HG03457 (cell line): ENCODE results near the gene ATP13A3.
"Not testable (repeated sequence)": the region's sequence is repeated elsewhere in the genome, so short reads cannot be mapped to it uniquely, and the experiment has no call there.

Experiments used
- ATAC-seq: cut with Tn5 transposase; IDR thresholded peaks from one replicate; pipeline ENCODE4 v1.9.1; 2021; ENCODE audit warnings: moderate number of reproducible peaks; ENCODE audit not compliant: unreplicated experiment

ATP13A3 gene

DNA sequence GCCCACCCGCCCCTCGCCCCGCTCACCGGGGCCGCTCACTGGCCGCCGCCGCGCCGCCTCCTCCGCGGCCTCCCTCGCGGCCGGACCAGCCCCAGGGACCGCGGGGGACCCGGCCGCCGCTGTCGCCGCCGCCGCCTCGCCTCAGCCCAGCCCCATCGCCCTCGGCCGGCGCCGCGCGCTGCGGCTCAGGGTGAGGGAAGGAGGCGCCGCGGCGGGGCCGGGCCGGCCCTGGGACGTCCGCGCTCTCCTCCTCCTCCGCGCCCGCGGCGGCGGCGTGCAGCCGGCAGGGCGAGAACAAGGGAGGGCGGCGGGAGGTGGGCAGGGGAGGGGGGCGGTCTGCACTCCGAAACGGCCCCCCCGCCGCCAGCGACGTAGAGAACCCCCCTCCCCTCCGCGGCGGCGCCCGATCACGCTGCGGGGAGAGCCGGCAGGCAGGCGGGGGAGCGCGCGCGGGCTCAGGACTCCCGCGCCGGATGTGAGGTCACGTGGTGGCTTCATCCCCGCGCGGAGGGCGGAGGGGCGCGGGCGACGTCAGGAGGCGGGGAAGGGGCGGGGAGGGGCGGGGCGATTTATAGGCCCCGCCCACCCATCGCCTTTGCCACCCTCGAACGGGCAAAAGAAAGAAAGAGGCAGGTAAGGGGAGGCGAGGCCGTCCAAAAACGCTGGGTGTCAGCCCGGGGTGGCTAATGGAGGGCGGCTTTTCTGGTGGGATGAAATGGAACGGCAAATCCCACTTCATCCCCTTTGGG is at the start of gene ATP13A3:
Gene ATP13A3 (minus strand): TSS at position 463 of the 749 bp plus-strand sequence. CDS start 24,812 bp downstream, outside the sequence.
- peak; percentile 52 for ATAC-seq

- not testable (repeated sequence) for ATAC-seq
Measured at GRCh38 chr3:194535199-194535598, 48.4 kb upstream of the ATP13A3 start.

- no peak for ATAC-seq
Measured at GRCh38 chr3:194534243-194534642, 47.4 kb upstream of the ATP13A3 start.

DNA sequence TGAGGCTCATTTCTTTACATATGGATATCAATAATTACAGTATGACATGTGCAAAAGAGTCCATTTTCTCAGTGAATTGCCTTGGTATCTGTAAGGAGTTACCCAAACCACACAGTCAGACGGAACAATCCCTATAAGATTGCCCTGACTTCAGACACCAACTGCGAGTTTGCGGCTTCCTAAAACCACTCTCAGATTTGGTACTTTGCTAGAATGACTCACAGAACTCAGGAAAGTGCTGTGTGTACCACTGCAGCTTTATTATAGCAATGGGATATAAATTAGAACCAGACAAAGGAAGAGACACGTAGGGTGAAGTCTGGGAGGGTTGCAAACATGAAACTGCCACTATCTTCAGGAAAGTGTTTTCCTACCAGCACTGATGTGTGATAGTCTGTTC is 45.8 kb upstream of the ATP13A3 start:
- no peak for ATAC-seq

DNA sequence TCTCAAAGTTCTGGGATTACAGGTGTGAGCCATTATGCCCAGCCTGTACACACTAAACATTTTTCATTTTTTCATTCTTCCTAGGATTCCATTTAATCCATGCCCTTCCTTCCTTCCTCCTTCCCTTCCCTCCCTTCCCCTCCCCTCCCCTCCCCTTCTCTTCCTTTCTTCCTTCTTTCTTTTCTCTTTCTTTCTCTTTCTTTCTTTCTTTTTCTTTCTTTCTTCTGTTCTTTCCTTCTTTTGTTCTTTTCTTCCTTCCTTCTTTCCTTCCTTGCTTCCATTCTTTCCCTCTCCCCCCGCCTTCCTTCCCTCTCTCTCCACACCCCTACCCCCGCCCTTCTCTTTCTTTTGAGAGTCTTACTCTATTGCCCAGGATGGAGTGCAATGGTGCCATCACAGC is 40.9 kb upstream of the ATP13A3 start:
- no peak for ATAC-seq

- ATAC-seq = no peak
Measured at GRCh38 chr3:194526164-194526563, 39.4 kb upstream of the ATP13A3 start.

GRCh38 chr3:194522579-194523046 is 35.8 kb upstream of the ATP13A3 start:
- ATAC-seq = no peak

DNA sequence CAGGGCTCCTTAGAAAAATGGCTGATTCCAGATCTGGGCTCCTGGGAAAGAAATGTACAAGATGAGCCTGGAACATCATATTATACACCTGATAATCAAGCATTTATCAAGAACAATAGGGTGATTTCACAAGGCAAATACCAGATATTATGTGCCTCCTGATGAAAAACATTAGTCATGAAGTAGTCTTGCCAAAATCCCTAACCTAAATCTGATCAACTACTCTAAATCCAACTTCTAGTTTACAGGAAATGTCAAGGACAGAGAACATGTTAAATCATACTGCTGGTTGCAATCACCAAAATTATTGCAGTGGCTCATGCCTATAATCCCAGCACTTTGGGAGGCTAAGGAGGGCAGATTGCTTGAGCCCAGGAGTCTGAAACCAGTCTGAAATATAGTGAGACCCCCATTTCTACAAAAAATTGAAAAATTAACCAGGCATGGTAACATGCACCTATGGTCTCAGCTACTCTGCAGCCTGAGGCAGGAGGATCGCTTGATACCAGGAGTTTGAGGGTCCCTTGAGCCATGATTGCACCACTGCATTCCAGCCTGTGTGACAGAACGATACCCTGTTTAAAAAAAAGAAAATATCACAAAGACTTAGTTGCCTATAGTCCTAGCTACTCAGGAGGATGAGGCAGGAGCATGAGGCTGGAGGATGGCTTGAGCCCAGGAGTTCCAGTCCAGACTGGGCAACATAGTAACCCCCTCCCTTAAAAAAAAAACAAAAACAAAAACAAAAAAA is 34.9 kb upstream of the ATP13A3 start:
- ATAC-seq = no peak

GRCh38 chr3:194520682-194521162 is 33.9 kb upstream of the ATP13A3 start:
- ATAC-seq = peak; percentile 67

GRCh38 chr3:194520201-194520600 is 33.4 kb upstream of the ATP13A3 start:
- not testable (repeated sequence) for ATAC-seq

DNA sequence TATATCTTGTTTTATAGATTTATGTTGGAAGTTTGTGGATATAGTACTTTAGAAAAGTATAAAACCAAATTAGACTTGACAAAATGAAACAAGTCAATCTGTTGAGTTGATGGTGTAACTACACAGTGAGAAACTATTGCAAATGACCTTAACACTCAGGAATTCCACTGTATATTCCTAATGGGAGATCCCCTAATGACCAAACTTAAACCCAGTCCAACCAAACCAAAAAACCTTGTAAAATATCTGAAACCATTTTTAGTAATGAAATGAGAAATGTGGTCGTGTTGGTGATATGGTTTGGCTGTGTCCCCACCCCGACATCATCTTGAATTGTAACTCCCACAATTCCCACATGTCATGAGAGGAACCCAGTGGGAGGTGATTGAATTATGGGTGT is 31.9 kb upstream of the ATP13A3 start:
- ATAC-seq = no peak

DNA sequence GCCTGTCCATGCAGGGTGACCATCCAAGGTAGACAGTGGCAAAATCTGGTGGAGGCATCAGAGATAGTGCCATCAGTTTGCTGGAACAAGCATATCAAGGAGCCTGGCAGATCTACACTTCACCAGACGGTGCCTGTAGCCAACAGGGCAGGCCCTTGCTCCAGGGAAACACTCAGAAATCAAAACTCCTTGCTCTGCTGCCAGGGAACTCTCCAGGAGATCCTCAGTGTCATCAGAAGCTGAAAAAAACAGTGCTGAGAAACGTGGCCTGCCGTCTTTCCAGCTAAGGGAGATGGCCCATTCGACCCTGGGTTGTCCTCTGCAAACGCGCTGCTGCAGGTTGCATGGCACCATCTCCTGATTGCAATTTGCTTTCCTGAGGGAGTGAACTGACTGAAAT is 30.5 kb upstream of the ATP13A3 start:
- no peak for ATAC-seq

- ATAC-seq = no peak
Measured at GRCh38 chr3:194514626-194515025, 27.8 kb upstream of the ATP13A3 start.

- ATAC-seq = no peak
Measured at GRCh38 chr3:194512895-194513601, 26.2 kb upstream of the ATP13A3 start.

DNA sequence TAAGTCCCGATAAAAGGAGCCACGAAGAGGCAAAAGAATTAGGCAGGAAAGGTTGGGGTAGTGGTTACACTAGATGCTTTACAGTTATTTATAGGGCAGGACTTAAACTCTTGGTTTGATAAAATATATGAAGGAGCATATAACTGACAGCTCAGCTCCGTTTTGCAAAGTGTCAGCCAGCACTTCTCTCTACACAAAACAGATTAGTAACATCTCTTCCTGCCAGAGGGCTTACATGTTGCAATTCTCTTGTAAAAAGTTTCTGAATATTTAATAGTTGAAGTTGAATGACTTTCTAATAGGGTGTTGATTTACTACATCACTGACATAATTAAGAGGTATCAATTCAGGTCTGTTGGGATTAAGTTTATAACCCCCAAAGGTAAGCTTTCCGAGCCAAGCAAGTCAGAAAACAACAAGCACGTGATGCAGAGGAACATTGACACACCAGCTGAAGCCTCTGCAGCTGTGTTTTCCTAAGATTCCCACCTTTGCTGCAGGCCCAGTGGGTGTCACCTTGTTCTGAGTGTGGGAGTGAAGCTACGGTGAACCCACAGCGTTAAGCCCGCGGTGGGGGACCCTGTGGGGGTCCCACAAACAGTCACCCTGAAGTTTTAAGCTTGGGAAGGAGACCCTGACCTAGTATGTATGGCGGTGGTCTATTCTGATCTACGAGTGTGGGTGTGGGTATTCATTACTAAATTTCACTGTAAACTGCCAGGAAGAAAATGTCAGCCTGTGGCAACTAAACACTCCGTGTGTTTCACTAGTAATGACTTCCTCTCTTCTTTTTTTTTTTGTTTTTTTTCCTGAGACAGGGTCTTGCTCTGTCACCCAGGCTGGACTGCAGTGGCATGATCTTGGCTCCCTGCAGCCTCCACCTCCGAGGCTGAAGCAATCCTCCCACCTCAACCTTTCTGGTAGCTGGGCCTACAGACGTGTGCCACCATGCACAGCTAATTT is 22.0 kb upstream of the ATP13A3 start:
- no peak for ATAC-seq

DNA sequence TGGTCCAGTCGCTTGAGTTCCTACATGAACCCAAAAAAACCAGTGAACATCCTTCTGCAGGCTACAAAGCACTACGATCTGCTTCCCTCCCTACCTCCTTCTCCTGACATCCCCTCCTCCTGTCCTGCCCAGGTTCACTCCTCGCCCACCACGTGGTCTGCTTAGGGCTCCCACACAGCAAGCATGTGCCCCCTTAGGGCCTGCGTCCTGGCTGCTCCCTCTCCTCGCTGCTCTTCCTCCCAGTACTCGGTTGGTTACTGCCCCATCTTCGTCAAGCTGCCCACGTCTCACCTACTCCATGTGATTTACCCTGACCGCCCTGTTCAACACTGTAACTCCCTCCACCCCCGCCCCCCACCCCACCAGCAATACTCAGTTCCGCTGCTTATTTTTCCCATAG is 20.8 kb upstream of the ATP13A3 start:
- ATAC-seq = no peak

DNA sequence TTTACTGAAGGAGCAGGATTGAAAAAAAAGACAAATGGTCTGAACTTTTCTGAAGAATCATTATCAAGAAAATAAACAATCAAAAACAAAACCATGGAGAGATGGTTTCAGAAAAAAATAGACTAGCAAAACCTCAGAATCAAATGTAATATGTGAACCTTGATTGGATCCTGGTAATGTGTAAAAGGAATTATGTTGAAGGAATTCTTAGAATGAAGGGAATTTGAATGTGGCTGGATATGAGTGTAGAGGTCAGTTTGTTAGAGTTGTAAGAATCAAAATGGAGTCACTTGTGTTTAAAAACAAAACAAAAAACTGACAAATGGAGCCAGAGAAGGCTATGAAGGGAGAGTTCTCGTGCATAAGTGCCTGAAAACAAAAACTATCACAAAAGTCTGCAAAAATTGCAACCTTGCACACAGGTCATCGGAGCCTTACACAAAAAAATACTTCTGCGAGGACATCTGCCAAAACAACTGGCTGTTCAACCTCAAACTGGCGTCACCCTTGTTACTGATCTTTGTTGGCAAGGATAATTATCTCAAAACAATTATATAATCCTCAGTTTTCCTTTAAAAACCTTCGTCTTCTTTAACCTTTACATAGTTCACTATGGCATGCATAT is 19.1 kb upstream of the ATP13A3 start:
- no peak for ATAC-seq

- no peak for ATAC-seq
Measured at GRCh38 chr3:194504861-194505260, 18.1 kb upstream of the ATP13A3 start.

DNA sequence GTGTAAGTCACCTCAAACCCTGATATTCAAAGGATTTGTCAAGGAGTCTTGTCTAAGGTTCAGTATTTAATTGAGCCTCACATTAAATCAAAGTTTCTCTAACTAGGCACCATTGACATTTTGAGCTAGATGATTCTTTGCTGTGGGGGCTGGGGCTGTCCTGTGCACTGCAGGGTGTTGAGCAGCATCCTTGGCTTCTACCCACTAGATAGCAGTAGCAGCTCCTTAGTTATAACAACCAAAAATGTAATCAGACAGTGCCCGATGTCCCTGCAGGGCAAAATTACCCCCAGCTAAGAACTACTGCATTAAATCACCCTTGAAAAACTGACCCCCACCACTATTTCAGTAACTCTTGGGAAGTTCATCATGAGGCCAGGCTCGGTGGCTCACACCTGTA is 17.3 kb upstream of the ATP13A3 start:
- ATAC-seq = no peak

DNA sequence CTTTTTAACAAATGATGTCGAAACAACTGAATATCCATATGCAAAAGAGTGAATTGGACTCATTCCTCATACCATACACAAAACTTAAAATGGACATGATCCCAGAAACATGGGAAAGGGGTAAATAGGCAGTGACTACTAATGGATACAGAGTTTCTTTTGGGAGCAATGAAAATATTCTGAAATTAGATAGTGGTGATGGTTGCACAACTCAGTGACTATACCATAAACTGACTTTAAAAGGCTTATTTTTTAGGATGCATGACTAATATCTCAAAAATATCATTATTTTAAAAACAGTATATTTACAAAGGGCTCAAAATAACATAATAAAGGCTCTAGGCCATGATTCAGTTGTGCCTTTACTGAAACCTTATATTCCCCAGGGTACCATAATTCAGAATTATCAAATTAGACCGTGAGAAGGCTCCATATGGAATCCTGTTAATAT is 16.3 kb upstream of the ATP13A3 start:
- no peak for ATAC-seq
